ENCODE measurements around the gene NSD2. TPM values are rescaled to one million over a fixed set of nuclear protein-coding genes. Genes with fewer than 3 reads are reported as not detected.
A peak's percentile ranks its signal among the peaks of the same experiment; 100 is the strongest.
"Not testable (repeated sequence)": the region's sequence is repeated elsewhere in the genome, so short reads cannot be mapped to it uniquely, and the experiment has no call there.

NSD2 gene
- total RNA-seq, 1 donor from 2014 or later: 44.6 TPM

DNA sequence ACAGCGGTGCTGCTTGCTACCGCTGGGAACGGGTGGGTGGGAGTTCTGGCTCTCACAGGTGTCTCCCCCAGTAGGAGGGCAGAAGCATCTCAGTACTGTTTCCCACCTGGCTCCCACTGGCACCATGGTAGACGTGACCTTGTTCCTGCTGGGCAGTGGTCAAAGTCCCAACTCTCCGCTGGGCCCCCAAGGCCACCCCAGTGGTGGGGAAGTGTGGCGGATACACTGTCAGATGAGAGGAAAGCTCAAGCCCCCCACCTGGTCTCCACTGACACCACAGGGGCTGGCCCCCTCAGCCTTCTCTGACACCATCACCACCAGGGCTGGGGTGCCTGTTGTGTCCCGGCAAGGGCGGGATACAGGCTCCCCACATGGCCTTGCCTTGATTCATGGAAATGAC, 39.9 kb upstream of the NSD2 start:
- ATAC-seq (ENCODE audit: low read depth) (no peak), DNase-seq (no peak)
- Mint-ChIP-seq H3K27ac (no peak overlapping the region), H3K36me3 (ENCODE audit: low read depth) (peaks cover 59% of the 10 kb centered on the region), H3K4me3 (no peak overlapping the region), H3K9me3 (no peaks in the 10 kb centered on the region), H3K27me3 (no peaks in the 10 kb centered on the region), H3K4me1 (peaks cover 34% of the 10 kb centered on the region)
- ChIA-PET CTCF (interaction anchor here (1.1 to 1.2 kb wide), 2 partner anchors 68 to 479 kb away, joined by 3 to 4 read pairs; no protein-coding TSS in a partner anchor), POLR2A (no interaction called here)
- intact Hi-C loops (cut with micrococcal nuclease): no loop called here
- TF ChIP-seq, protein P1, sequence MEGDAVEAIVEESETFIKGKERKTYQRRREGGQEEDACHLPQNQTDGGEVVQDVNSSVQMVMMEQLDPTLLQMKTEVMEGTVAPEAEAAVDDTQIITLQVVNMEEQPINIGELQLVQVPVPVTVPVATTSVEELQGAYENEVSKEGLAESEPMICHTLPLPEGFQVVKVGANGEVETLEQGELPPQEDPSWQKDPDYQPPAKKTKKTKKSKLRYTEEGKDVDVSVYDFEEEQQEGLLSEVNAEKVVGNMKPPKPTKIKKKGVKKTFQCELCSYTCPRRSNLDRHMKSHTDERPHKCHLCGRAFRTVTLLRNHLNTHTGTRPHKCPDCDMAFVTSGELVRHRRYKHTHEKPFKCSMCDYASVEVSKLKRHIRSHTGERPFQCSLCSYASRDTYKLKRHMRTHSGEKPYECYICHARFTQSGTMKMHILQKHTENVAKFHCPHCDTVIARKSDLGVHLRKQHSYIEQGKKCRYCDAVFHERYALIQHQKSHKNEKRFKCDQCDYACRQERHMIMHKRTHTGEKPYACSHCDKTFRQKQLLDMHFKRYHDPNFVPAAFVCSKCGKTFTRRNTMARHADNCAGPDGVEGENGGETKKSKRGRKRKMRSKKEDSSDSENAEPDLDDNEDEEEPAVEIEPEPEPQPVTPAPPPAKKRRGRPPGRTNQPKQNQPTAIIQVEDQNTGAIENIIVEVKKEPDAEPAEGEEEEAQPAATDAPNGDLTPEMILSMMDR (IDR thresholded peaks at IDR 0.05): no peak

DNA sequence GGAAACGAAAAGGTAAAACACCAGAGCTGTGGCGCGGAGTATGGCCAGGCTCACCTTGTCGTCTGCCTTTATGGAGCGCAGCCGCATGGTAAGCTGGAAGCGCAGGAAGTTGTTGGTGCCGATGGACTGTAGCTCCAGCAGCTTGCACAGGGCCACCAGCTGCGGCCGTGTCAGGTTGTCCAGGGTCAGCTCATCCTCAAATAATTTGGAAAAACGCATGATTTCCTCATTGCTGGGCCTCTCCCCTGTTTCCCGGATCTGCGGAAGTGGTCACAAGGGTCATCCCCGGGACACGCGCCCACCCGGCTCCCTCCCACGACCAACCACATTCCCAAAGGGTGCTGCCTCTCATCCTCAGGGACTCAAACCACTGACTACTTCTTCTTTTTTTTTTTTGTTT, 38.5 kb upstream of the NSD2 start:
- peaks cover 34% of the 10 kb centered on the region for H3K4me1 Mint-ChIP-seq
- H3K4me3 Mint-ChIP-seq: no peak overlapping the region
- peaks cover 61% of the 10 kb centered on the region for H3K36me3 Mint-ChIP-seq (ENCODE audit: low read depth)
- no peaks in the 10 kb centered on the region for H3K9me3 Mint-ChIP-seq
- H3K27me3 Mint-ChIP-seq: no peaks in the 10 kb centered on the region
- ChIA-PET CTCF (interaction anchor here (1.4 kb wide), 1 partner anchor 139 kb away, joined by 4 read pairs; no protein-coding TSS in a partner anchor), POLR2A (no interaction called here)
- no peak for ATAC-seq (ENCODE audit: low read depth)
- intact Hi-C loops (cut with micrococcal nuclease): no loop called here
- no peak overlapping the region for H3K27ac Mint-ChIP-seq
- DNase-seq: no peak
- TF ChIP-seq, protein P1 (IDR thresholded peaks at IDR 0.05): no peak

DNA sequence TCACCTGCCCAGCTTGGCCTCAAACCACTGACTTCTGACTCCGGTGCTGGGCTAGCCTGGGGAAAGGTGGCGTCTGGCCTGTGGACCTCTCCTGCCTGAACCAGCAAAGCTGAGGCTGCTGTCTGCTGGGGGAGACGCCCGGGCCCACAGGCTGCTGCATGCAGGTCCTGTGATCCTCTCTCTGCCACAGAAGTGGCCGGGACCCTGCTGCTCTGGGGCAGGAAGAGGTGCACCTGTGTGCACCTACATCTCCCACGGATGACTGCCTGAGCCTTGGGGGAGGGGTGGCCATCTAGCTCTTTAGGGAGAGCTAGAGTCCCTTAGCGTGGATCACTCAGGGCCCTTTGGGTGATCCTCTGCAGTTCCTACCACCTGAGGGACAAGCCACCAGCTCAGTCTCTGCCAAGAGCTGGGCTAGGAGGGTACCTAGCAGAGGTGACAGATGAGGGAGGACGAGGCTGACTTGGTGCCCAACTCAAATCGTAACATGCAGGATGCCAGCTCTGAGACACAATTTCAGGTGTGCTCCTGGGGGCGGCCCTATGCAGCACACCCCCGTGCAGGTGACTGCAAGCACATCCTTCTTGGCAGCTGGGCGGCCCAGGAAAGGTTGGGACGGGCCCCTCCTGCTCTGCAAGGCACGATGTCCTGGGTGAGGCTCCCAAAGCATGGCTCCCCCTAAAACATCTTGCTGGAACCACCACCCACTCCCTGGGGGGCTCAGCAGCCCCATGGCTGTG, 37.7 kb upstream of the NSD2 start:
- ATAC-seq (ENCODE audit: low read depth): peak; percentile 6

DNA sequence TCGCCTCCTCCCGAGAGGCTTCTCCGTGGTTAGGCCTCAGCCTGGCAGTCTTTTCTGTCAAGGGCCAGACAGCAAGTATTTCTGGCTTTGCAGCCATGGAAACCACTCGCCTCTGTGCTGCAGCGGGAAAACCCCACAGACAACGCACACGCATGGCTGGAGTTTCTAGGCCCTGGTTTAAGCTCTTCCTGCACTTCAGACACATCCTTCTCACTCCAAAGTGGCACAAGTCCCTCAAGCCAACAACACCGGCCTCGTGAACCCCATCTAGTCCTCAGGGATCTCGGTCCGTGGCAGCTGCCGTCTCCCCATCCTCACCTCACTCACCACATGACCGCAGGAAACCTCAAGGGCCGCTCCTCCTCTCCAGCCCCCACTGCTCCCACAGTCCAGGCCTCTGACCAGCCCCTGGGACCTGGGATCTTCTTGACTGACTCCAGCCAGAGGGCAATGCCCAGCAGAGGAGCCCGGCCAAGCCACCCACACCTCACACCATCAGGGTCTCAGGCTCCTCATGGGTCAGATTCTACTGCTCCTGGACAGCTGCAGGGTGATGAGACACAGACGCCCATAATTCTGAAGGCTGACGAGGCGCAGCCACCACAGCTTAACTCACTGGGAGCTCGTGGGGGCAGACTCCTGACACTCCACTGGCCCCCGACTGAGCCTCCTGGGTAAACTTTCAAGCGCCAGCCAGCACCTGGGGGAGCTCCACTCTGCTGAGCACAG, 37.0 kb upstream of the NSD2 start:
- Mint-ChIP-seq H3K27me3 (no peaks in the 10 kb centered on the region), H3K4me3 (peak overlapping the region; percentile 63), H3K4me1 (peaks cover 34% of the 10 kb centered on the region), H3K36me3 (ENCODE audit: low read depth) (peaks cover 71% of the 10 kb centered on the region), H3K9me3 (no peaks in the 10 kb centered on the region), H3K27ac (peak overlapping the region; percentile 92)
- ChIA-PET POLR2A (interaction anchor here (0.9 to 1.9 kb wide), 5 partner anchors 9 to 122 kb away, joined by 3 to 6 read pairs (median 4); partner anchors contain the start of genes NSD2 and SLBP), CTCF (interaction anchor here (0.7 to 1.4 kb wide), 3 partner anchors 66 to 141 kb away, joined by 3 to 4 read pairs (median 3); no protein-coding TSS in a partner anchor)
- TF ChIP-seq, protein P1 (IDR thresholded peaks at IDR 0.05): no peak
- DNase-seq: peak; percentile 54
- peak; percentile 90 for ATAC-seq (ENCODE audit: low read depth)
- intact Hi-C loops (cut with micrococcal nuclease): loop anchor here (1.0 kb wide), 3 partner anchors 22 to 65 kb away; partner anchors contain the start of gene LETM1

More for the DNA sequence above, 37.7 kb upstream of the NSD2 start:
- peak overlapping the region; percentile 63 for H3K4me3 Mint-ChIP-seq
- peak overlapping the region; percentile 92 for H3K27ac Mint-ChIP-seq
- no peak for DNase-seq
- ChIA-PET CTCF (interaction anchor here (0.7 to 1.4 kb wide), 2 partner anchors 85 to 140 kb away, joined by 3 to 4 read pairs; no protein-coding TSS in a partner anchor), POLR2A (interaction anchor here (0.9 to 1.9 kb wide), 5 partner anchors 9 to 121 kb away, joined by 3 to 6 read pairs (median 4); partner anchors contain the start of genes NSD2 and SLBP)
- TF ChIP-seq, protein P1 (IDR thresholded peaks at IDR 0.05): no peak
- peaks cover 65% of the 10 kb centered on the region for H3K36me3 Mint-ChIP-seq (ENCODE audit: low read depth)
- intact Hi-C loops (cut with micrococcal nuclease): loop anchor here (1.0 kb wide), 3 partner anchors 23 to 66 kb away; partner anchors contain the start of gene LETM1
- no peaks in the 10 kb centered on the region for H3K9me3 Mint-ChIP-seq
- H3K4me1 Mint-ChIP-seq: peaks cover 34% of the 10 kb centered on the region
- no peaks in the 10 kb centered on the region for H3K27me3 Mint-ChIP-seq

DNA sequence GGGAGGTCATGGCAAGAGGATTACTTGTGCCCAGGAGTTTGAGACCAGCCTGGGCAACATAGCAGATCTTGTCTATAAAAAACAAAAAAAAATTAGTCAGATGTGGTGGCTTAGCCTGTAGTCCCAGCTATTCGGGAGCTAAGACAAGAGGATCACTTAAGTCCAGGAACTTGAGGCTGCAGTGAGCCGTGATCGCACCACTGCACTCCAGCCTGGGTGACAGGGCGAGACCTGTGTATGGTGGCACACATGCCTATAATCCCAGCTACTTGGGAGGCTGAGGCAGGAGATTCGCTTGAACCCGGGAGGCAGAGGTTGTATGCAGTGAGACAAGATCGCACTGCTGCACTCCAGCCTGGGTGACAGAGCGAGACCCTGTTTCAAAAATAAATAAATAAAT, 35.4 kb upstream of the NSD2 start:
- ATAC-seq (ENCODE audit: low read depth); H3K4me3 Mint-ChIP-seq; intact Hi-C loops (cut with micrococcal nuclease); CTCF ChIA-PET; H3K27ac Mint-ChIP-seq; H3K9me3 Mint-ChIP-seq; DNase-seq; H3K27me3 Mint-ChIP-seq; POLR2A ChIA-PET: not testable (repeated sequence)
- peaks cover 30% of the 10 kb centered on the region for H3K4me1 Mint-ChIP-seq
- H3K36me3 Mint-ChIP-seq (ENCODE audit: low read depth): peaks cover 72% of the 10 kb centered on the region
